DOHH2 (cell line): ENCODE data around the gene NRXN3.

Experiments used
- H3F3A ChIP-seq: fragments of 200-600 bp; sonication (generic), shearing (Covaris generic); 2 replicates; pipeline ENCODE4 v1.6.0; 2016; ENCODE audit warnings: antibody characterized with exemption, mild to moderate bottlenecking; ENCODE audit not compliant: control insufficient read depth, insufficient read depth
- H3K27ac ChIP-seq: fragments of 200-600 bp; sonication (generic); 2 replicates; pipeline ENCODE4 v1.5.1; 2014; ENCODE audit warnings: low read depth, mild to moderate bottlenecking, low read length, moderate library complexity
- H3K27me3 ChIP-seq: fragments of 200-600 bp; sonication (generic); 2 replicates; pipeline ENCODE4 v1.6.1; 2014; ENCODE audit warnings: mild to moderate bottlenecking, low read length, mixed read lengths; ENCODE audit not compliant: control insufficient read depth
- H3K36me3 ChIP-seq: fragments of 200-600 bp; sonication (generic); 2 replicates; pipeline ENCODE4 v1.6.1; 2014; ENCODE audit warnings: mild to moderate bottlenecking, low read length, moderate library complexity, mixed read lengths; ENCODE audit not compliant: control insufficient read depth
- H3K4me1 ChIP-seq: fragments of 200-600 bp; sonication (generic); 2 replicates; pipeline ENCODE4 v1.6.1; 2014; ENCODE audit warnings: mild to moderate bottlenecking, low read length, mixed read lengths; ENCODE audit not compliant: control insufficient read depth
- H3K4me2 ChIP-seq: fragments of 200-600 bp; sonication (generic); 2 replicates; pipeline ENCODE4 v1.6.0; 2014; ENCODE audit warnings: mild to moderate bottlenecking, low read length, moderate library complexity
- H3K4me3 ChIP-seq: fragments of 200-600 bp; sonication (generic); 2 replicates; pipeline ENCODE4 v1.5.1; 2014; ENCODE audit warnings: mild to moderate bottlenecking, low read length, mixed read lengths
- H3K79me2 ChIP-seq: fragments of 200-600 bp; sonication (generic); 2 replicates; pipeline ENCODE4 v1.6.1; 2014; ENCODE audit warnings: mild to moderate bottlenecking, low read length, mixed read lengths; ENCODE audit not compliant: control insufficient read depth
- H3K9me2 ChIP-seq: fragments of 200-600 bp; sonication (generic); replicated peaks from 2 replicates; pipeline ENCODE4 v1.6.1; 2014; ENCODE audit warnings: mild to moderate bottlenecking, low read length, mixed read lengths; ENCODE audit not compliant: control insufficient read depth
- H3K9me3 ChIP-seq: fragments of 200-600 bp; sonication (generic); 2 replicates; pipeline ENCODE4 v1.6.1; 2014; ENCODE audit warnings: antibody characterized with exemption, low read length, mixed read lengths; ENCODE audit not compliant: control insufficient read depth, insufficient read depth
- H4K20me1 ChIP-seq: fragments of 200-600 bp; sonication (generic); 2 replicates; pipeline ENCODE4 v1.6.0; 2014; ENCODE audit warnings: low read depth, mild to moderate bottlenecking, antibody characterized with exemption, low read length, moderate library complexity; ENCODE audit not compliant: control insufficient read depth, insufficient read depth
- CTCF ChIP-seq: fragments of 200-600 bp; sonication (generic); IDR thresholded peaks from one replicate; pipeline ENCODE4 v1.5.1; 2014; ENCODE audit warnings: antibody characterized with exemption, mild to moderate bottlenecking, low read depth, low read length; ENCODE audit not compliant: poor library complexity, severe bottlenecking
- EZH2phosphoT487 ChIP-seq: fragments of 200-600 bp; sonication (generic); IDR thresholded peaks from 2 replicates; pipeline ENCODE4 v1.6.1; 2017; ENCODE audit warnings: borderline replicate concordance, mild to moderate bottlenecking, antibody characterized with exemption, low read length, moderate library complexity, mixed read lengths

Gene NRXN3

GRCh38 chr14:79698298-79698711, 1528.1 kb downstream of the NRXN3 start:
- Histone ChIP-seq H3K79me2 (no peaks in the 10 kb centered on the region), H3K9me3 (no peaks in the 10 kb centered on the region), H3K4me2 (no peak overlapping the region), H3K27ac (no peak overlapping the region), H3K36me3 (no peaks in the 10 kb centered on the region), H3F3A (no peaks in the 10 kb centered on the region), H4K20me1 (no peaks in the 10 kb centered on the region), H3K4me3 (no peak overlapping the region), H3K4me1 (no peaks in the 10 kb centered on the region), H3K27me3 (no peaks in the 10 kb centered on the region), H3K9me2 (no peaks in the 10 kb centered on the region)
- TF ChIP-seq CTCF (no peak), EZH2phosphoT487 (no peak)

- TF ChIP-seq EZH2phosphoT487: no peak
- TF ChIP-seq CTCF: no peak
These were observed 1529.0 kb downstream of the NRXN3 start for GRCh38 chr14:79699206-79699605.

GRCh38 chr14:79701371-79701770, 1531.2 kb downstream of the NRXN3 start:
- Histone ChIP-seq H3K36me3 (no peaks in the 10 kb centered on the region), H4K20me1 (no peaks in the 10 kb centered on the region), H3K4me3 (no peak overlapping the region), H3K4me1 (no peaks in the 10 kb centered on the region), H3K27ac (no peak overlapping the region), H3K4me2 (no peak overlapping the region), H3K79me2 (no peaks in the 10 kb centered on the region), H3F3A (no peaks in the 10 kb centered on the region), H3K27me3 (no peaks in the 10 kb centered on the region), H3K9me2 (no peaks in the 10 kb centered on the region), H3K9me3 (no peaks in the 10 kb centered on the region)
- TF ChIP-seq EZH2phosphoT487 (no peak), CTCF (no peak)

More at GRCh38 chr14:79699206-79699605, 1529.0 kb downstream of the NRXN3 start:
- no peak overlapping the region for H3K4me3 ChIP-seq
- H3K36me3 ChIP-seq: no peaks in the 10 kb centered on the region
- H3F3A ChIP-seq: no peaks in the 10 kb centered on the region
- no peaks in the 10 kb centered on the region for H3K9me3 ChIP-seq
- no peaks in the 10 kb centered on the region for H3K27me3 ChIP-seq
- H3K4me1 ChIP-seq: no peaks in the 10 kb centered on the region
- no peaks in the 10 kb centered on the region for H3K79me2 ChIP-seq
- H3K9me2 ChIP-seq: no peaks in the 10 kb centered on the region
- H4K20me1 ChIP-seq: no peaks in the 10 kb centered on the region
- H3K27ac ChIP-seq: no peak overlapping the region
- H3K4me2 ChIP-seq: no peak overlapping the region

GRCh38 chr14:79702197-79702596, 1532.0 kb downstream of the NRXN3 start:
- Histone ChIP-seq H3K27ac (no peak overlapping the region), H3K4me3 (no peak overlapping the region), H3K4me1 (no peaks in the 10 kb centered on the region), H3K9me2 (no peaks in the 10 kb centered on the region), H3K79me2 (no peaks in the 10 kb centered on the region), H3K9me3 (no peaks in the 10 kb centered on the region), H3F3A (no peaks in the 10 kb centered on the region), H4K20me1 (no peaks in the 10 kb centered on the region), H3K27me3 (no peaks in the 10 kb centered on the region), H3K36me3 (no peaks in the 10 kb centered on the region), H3K4me2 (no peak overlapping the region)
- TF ChIP-seq CTCF: no peak
- no peak for TF ChIP-seq EZH2phosphoT487
